GM10847 (cell line): ENCODE results near the gene CASP2.

ENCODE experiments used
- POLR2A ChIP-seq: IDR thresholded peaks from 2 replicates; pipeline ENCODE4 v1.6.1; 2011; ENCODE audit not compliant: insufficient read length; ENCODE audit errors: extremely low read depth

The CASP2 gene

GRCh38 chr7:143287935-143288826 lies at the start of gene CASP2:
Gene CASP2, plus strand, starts transcription at chr7:143288351. Its CDS starts 105 bp downstream, at chr7:143288456.
- peak; percentile 67 for TF ChIP-seq POLR2A

GRCh38 chr7:143239813-143240212 lies 48.3 kb upstream of the CASP2 start:
- TF ChIP-seq POLR2A, result no peak

GRCh38 chr7:143240291-143241168 lies 47.6 kb upstream of the CASP2 start:
- no peak for TF ChIP-seq POLR2A

GRCh38 chr7:143242306-143242705 lies 45.8 kb upstream of the CASP2 start:
- no peak for TF ChIP-seq POLR2A

- TF ChIP-seq POLR2A, result no peak
Observed at GRCh38 chr7:143243111-143243510, 45.0 kb upstream of the CASP2 start.

GRCh38 chr7:143243614-143244013 lies 44.5 kb upstream of the CASP2 start:
- no peak for TF ChIP-seq POLR2A

- no peak for TF ChIP-seq POLR2A
Observed at GRCh38 chr7:143244321-143244720, 43.8 kb upstream of the CASP2 start.

- TF ChIP-seq POLR2A, result no peak
Observed at GRCh38 chr7:143245123-143245522, 43.0 kb upstream of the CASP2 start.

GRCh38 chr7:143247372-143247771 lies 40.8 kb upstream of the CASP2 start:
- TF ChIP-seq POLR2A, result no peak

GRCh38 chr7:143248761-143249354 lies 39.3 kb upstream of the CASP2 start:
- TF ChIP-seq POLR2A, result no peak

- TF ChIP-seq POLR2A, result no peak
Observed at GRCh38 chr7:143250199-143250598, 38.0 kb upstream of the CASP2 start.

GRCh38 chr7:143250822-143251221 lies 37.3 kb upstream of the CASP2 start:
- no peak for TF ChIP-seq POLR2A

- TF ChIP-seq POLR2A, result no peak
Observed at GRCh38 chr7:143252006-143252405, 36.1 kb upstream of the CASP2 start.

- no peak for TF ChIP-seq POLR2A
Observed at GRCh38 chr7:143255564-143255963, 32.6 kb upstream of the CASP2 start.

GRCh38 chr7:143256325-143256724 lies 31.8 kb upstream of the CASP2 start:
- TF ChIP-seq POLR2A, result no peak
